ENCODE results near the gene SLC10A7.

DNA sequence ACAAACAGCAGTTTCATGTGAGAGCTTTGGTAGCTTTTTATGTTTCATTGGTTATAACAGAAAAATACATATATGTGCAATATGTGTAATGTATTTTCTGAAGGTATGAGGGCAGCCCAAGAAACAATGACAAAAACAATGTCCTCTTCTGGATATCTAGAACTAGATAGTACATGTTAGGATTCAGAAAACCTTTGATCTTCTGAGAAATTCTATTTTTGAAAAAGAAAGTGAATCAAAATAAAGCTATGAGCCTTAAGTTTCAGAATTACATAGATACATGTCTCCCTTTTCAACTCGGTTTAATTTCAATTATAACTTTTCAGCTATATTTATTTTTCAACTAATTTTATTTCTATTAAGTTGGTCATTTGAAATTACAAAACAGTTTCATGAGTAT, 175.5 kb downstream of the SLC10A7 start:
- TF ChIP-seq, protein P1, sequence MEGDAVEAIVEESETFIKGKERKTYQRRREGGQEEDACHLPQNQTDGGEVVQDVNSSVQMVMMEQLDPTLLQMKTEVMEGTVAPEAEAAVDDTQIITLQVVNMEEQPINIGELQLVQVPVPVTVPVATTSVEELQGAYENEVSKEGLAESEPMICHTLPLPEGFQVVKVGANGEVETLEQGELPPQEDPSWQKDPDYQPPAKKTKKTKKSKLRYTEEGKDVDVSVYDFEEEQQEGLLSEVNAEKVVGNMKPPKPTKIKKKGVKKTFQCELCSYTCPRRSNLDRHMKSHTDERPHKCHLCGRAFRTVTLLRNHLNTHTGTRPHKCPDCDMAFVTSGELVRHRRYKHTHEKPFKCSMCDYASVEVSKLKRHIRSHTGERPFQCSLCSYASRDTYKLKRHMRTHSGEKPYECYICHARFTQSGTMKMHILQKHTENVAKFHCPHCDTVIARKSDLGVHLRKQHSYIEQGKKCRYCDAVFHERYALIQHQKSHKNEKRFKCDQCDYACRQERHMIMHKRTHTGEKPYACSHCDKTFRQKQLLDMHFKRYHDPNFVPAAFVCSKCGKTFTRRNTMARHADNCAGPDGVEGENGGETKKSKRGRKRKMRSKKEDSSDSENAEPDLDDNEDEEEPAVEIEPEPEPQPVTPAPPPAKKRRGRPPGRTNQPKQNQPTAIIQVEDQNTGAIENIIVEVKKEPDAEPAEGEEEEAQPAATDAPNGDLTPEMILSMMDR (IDR thresholded peaks at IDR 0.05), result no peak
- no peak for TF ChIP-seq POLR2A (IDR thresholded peaks at IDR 0.05)
